Neural progenitor cell (in vitro differentiated cells): ENCODE results near the gene NDUFA13. TPM values are rescaled to one million over a fixed set of nuclear protein-coding genes. Genes with fewer than 3 reads are reported as not detected.

ENCODE experiments used
- DNase-seq: peaks from one replicate; pipeline ENCODE4 v3.0.0-alpha.2; 2016; ENCODE audit warnings: low spot score
- H2AFZ ChIP-seq: fragments of 200-600 bp; sonication (generic); replicated peaks from 2 replicates; pipeline ENCODE4 v1.6.1; 2016; ENCODE audit warnings: antibody characterized with exemption
- H3F3A ChIP-seq: fragments of 200-600 bp; sonication (generic); 2 replicates; pipeline ENCODE4 v1.6.1; 2016; ENCODE audit warnings: antibody characterized with exemption, low read depth
- H3K27ac ChIP-seq: fragments of 200-600 bp; sonication (generic); 2 replicates; pipeline ENCODE4 v1.5.1; 2016; ENCODE audit warnings: mild to moderate bottlenecking
- H3K27me3 ChIP-seq: fragments of 200-600 bp; sonication (generic); 2 replicates; pipeline ENCODE4 v1.6.1; 2016; ENCODE audit warnings: mild to moderate bottlenecking, moderate library complexity
- H3K36me3 ChIP-seq: fragments of 200-600 bp; sonication (generic); 2 replicates; pipeline ENCODE4 v1.5.1; 2016
- H3K4me1 ChIP-seq: fragments of 200-600 bp; sonication (generic); 2 replicates; pipeline ENCODE4 v1.6.1; 2016; ENCODE audit warnings: mixed run types
- H3K4me2 ChIP-seq: fragments of 200-600 bp; sonication (generic); 2 replicates; pipeline ENCODE4 v1.6.1; 2016
- H3K4me3 ChIP-seq: fragments of 200-600 bp; sonication (generic); 2 replicates; pipeline ENCODE4 v1.5.1; 2016
- H3K79me2 ChIP-seq: fragments of 200-600 bp; sonication (generic); 2 replicates; pipeline ENCODE4 v1.6.1; 2016; ENCODE audit warnings: low read depth
- H3K9ac ChIP-seq: fragments of 200-600 bp; sonication (generic); 2 replicates; pipeline ENCODE4 v1.6.1; 2016
- H3K9me3 ChIP-seq: fragments of 200-600 bp; sonication (generic); 2 replicates; pipeline ENCODE4 v1.5.1; 2016; ENCODE audit warnings: low read depth
- H4K20me1 ChIP-seq: fragments of 200-600 bp; sonication (generic); 2 replicates; pipeline ENCODE4 v1.6.1; 2016; ENCODE audit warnings: low read depth
- H3K27ac Mint-ChIP-seq: 3 replicates; pipeline ENCODE4 v1.8.0; 2021; ENCODE audit warnings: mixed read lengths
- H3K27me3 Mint-ChIP-seq: 2 replicates; pipeline ENCODE4 v1.8.0; 2022; ENCODE audit warnings: low read depth, mild to moderate bottlenecking, inconsistent platforms, moderate library complexity, mixed read lengths; ENCODE audit not compliant: insufficient read depth
- H3K36me3 Mint-ChIP-seq: 3 replicates; pipeline ENCODE4 v1.8.0; 2021; ENCODE audit warnings: mixed read lengths
- H3K4me1 Mint-ChIP-seq: 3 replicates; pipeline ENCODE4 v1.8.0; 2021; ENCODE audit warnings: mixed read lengths
- H3K4me3 Mint-ChIP-seq: 3 replicates; pipeline ENCODE4 v1.8.0; 2021; ENCODE audit warnings: mild to moderate bottlenecking, moderate library complexity, mixed read lengths
- H3K9me3 Mint-ChIP-seq: 3 replicates; pipeline ENCODE4 v1.8.0; 2020; ENCODE audit warnings: mixed read lengths
- EZH2 ChIP-seq: fragments of 200-600 bp; sonication (generic); IDR thresholded peaks from 2 replicates; pipeline ENCODE4 v1.6.1; 2017; ENCODE audit warnings: antibody characterized with exemption, mild to moderate bottlenecking, moderate library complexity
- EZH2phosphoT487 ChIP-seq: fragments of 200-600 bp; sonication (generic); IDR thresholded peaks from 2 replicates; pipeline ENCODE4 v1.6.1; 2017; ENCODE audit warnings: antibody characterized with exemption
- total RNA-seq: library from RNA; depleted of rRNA; stranded (reverse); fragments of >200 nt; gene quantifications from 2 replicates; pipeline ENCODE4 v1.2.3, GENCODE V29; 2015; ENCODE audit warnings: low replicate concordance
- TF ChIP-seq, protein P1 (sequence below): fragments of 200-600 bp; sonication (generic); IDR thresholded peaks from 2 replicates; pipeline ENCODE4 v1.5.1; 2017; ENCODE audit warnings: antibody characterized with exemption, mild to moderate bottlenecking

Gene NDUFA13
- total RNA-seq = 78.6 and 108 TPM in 2 replicates

GRCh38 chr19:19515642-19516519 is at the start of gene NDUFA13:
NDUFA13 (plus strand) TSS chr19:19516225; CDS start chr19:19516239, 14 bp downstream.
- Histone ChIP-seq H4K20me1 (peaks cover 15% of the 10 kb centered on the region), H3K4me1 (no peaks in the 10 kb centered on the region), H2AFZ (peak within 1 kb of the TSS; percentile 93), H3K79me2 (peaks cover 48% of the 10 kb centered on the region), H3K9ac (peak within 1 kb of the TSS; percentile 10), H3K4me3 (peak within 1 kb of the TSS; percentile 72), H3K4me2 (peak within 1 kb of the TSS; percentile 90), H3F3A (no peaks in the 10 kb centered on the region), H3K27ac (no peak within 1 kb of the TSS), H3K9me3 (no peaks in the 10 kb centered on the region), H3K27me3 (no peaks in the 10 kb centered on the region), H3K36me3 (no peaks in the 10 kb centered on the region)
- Mint-ChIP-seq H3K9me3 (no peaks in the 10 kb centered on the region), H3K4me3 (peak within 1 kb of the TSS; percentile 96), H3K27me3 (no peaks in the 10 kb centered on the region), H3K36me3 (peaks cover 16% of the 10 kb centered on the region), H3K4me1 (peaks cover 12% of the 10 kb centered on the region), H3K27ac (peak within 1 kb of the TSS; percentile 90)
- no peak for TF ChIP-seq EZH2phosphoT487
- no peak for TF ChIP-seq EZH2
- TF ChIP-seq, protein P1, sequence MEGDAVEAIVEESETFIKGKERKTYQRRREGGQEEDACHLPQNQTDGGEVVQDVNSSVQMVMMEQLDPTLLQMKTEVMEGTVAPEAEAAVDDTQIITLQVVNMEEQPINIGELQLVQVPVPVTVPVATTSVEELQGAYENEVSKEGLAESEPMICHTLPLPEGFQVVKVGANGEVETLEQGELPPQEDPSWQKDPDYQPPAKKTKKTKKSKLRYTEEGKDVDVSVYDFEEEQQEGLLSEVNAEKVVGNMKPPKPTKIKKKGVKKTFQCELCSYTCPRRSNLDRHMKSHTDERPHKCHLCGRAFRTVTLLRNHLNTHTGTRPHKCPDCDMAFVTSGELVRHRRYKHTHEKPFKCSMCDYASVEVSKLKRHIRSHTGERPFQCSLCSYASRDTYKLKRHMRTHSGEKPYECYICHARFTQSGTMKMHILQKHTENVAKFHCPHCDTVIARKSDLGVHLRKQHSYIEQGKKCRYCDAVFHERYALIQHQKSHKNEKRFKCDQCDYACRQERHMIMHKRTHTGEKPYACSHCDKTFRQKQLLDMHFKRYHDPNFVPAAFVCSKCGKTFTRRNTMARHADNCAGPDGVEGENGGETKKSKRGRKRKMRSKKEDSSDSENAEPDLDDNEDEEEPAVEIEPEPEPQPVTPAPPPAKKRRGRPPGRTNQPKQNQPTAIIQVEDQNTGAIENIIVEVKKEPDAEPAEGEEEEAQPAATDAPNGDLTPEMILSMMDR = peak; percentile 24
- DNase-seq = peak; percentile 95

- Mint-ChIP-seq H3K9me3 (peaks cover 39% of the 10 kb centered on the region), H3K4me3 (no peak overlapping the region)
Measured at GRCh38 chr19:19468424-19469050, 47.5 kb upstream of the NDUFA13 start.

GRCh38 chr19:19470579-19470978 is 45.4 kb upstream of the NDUFA13 start:
- no peak overlapping the region for H2AFZ ChIP-seq
- Mint-ChIP-seq H3K9me3 (peaks cover 38% of the 10 kb centered on the region), H3K27ac (no peak overlapping the region)

More at GRCh38 chr19:19468424-19469050, 47.5 kb upstream of the NDUFA13 start:
- H3K9ac ChIP-seq = no peak overlapping the region
- peaks cover 19% of the 10 kb centered on the region for H3K36me3 ChIP-seq
- peaks cover 98% of the 10 kb centered on the region for H3K79me2 ChIP-seq
- peaks cover 15% of the 10 kb centered on the region for H4K20me1 ChIP-seq
- H3K27ac Mint-ChIP-seq = no peak overlapping the region
- DNase-seq = no peak
- H3K9me3 ChIP-seq = peaks cover 22% of the 10 kb centered on the region
- peaks cover 21% of the 10 kb centered on the region for H3K4me1 Mint-ChIP-seq
- H3K4me3 ChIP-seq = no peak overlapping the region
- H3K4me1 ChIP-seq = peaks cover 15% of the 10 kb centered on the region
- peaks cover 59% of the 10 kb centered on the region for H3K36me3 Mint-ChIP-seq
- H2AFZ ChIP-seq = no peak overlapping the region
- peaks cover 5% of the 10 kb centered on the region for H3K27me3 Mint-ChIP-seq
- no peak overlapping the region for H3K4me2 ChIP-seq
- H3F3A ChIP-seq = peaks cover 11% of the 10 kb centered on the region
- TF ChIP-seq EZH2 (no peak), EZH2phosphoT487 (no peak)
- TF ChIP-seq, protein P1 = no peak
- no peaks in the 10 kb centered on the region for H3K27me3 ChIP-seq
- no peak overlapping the region for H3K27ac ChIP-seq

More at GRCh38 chr19:19470579-19470978, 45.4 kb upstream of the NDUFA13 start:
- Mint-ChIP-seq H3K27me3 (peaks cover 4% of the 10 kb centered on the region), H3K4me1 (peaks cover 19% of the 10 kb centered on the region), H3K36me3 (peaks cover 51% of the 10 kb centered on the region), H3K4me3 (no peak overlapping the region)
- H3K79me2 ChIP-seq = peaks cover 91% of the 10 kb centered on the region
- no peak overlapping the region for H3K9ac ChIP-seq
- no peak overlapping the region for H3K27ac ChIP-seq
- peaks cover 29% of the 10 kb centered on the region for H4K20me1 ChIP-seq
- peaks cover 22% of the 10 kb centered on the region for H3K9me3 ChIP-seq
- TF ChIP-seq, protein P1 = no peak
- TF ChIP-seq EZH2 (no peak), EZH2phosphoT487 (no peak)
- no peak overlapping the region for H3K4me3 ChIP-seq
- no peak overlapping the region for H3K4me2 ChIP-seq
- no peak for DNase-seq
- peaks cover 19% of the 10 kb centered on the region for H3K36me3 ChIP-seq
- H3K4me1 ChIP-seq = peaks cover 10% of the 10 kb centered on the region
- H3F3A ChIP-seq = peaks cover 16% of the 10 kb centered on the region
- no peaks in the 10 kb centered on the region for H3K27me3 ChIP-seq
